HEK293 (cell line): Measurements from ENCODE around the gene TPP2.

Experiments
- CTCF ChIA-PET: fragments of 350-600 bp; formaldehyde crosslinking; extraction: SDS; loops from one replicate; lab custom pipeline; 2021; ENCODE audit warnings: antibody characterized with exemption; lab: Yijun Ruan, JAX
- POLR2A ChIA-PET: fragments of 300-600 bp; formaldehyde crosslinking; extraction: SDS; loops from one replicate; lab custom pipeline; 2020; ENCODE audit warnings: antibody characterized with exemption, inconsistent platforms; lab: Yijun Ruan, JAX
- H3K27ac ChIP-seq: fragments of 200-500 bp; sonication (Bioruptor generic); 2 replicates; pipeline ENCODE4 v1.5.1; 2014; ENCODE audit warnings: low read depth, low read length, control low read depth, inconsistent platforms; ENCODE audit errors: extremely low read depth
- H3K36me3 ChIP-seq, 2 experiments: fragments of 200-500 bp in 1 of 2; sonication (Bioruptor generic) in 1 of 2; 1 replicate in 1 of 2; 2 replicates in 1 of 2; pipeline ENCODE4 v1.5.1; 2014 to 2017; ENCODE audit warnings: inconsistent platforms in 2 of 2, low read length in 2 of 2; ENCODE audit not compliant: control insufficient read depth in 2 of 2, insufficient read depth in 1 of 2
- H3K4me1 ChIP-seq: fragments of 200-500 bp; sonication (Bioruptor generic); 2 replicates; pipeline ENCODE4 v1.5.1; 2014; ENCODE audit warnings: mild to moderate bottlenecking, low read length, inconsistent platforms; ENCODE audit not compliant: control insufficient read depth, insufficient read depth
- H3K4me3 ChIP-seq: 2 replicates; pipeline ENCODE4 v1.5.1; 2011; ENCODE audit warnings: low read depth, mild to moderate bottlenecking, control low read depth, low read length, moderate library complexity
- H3K9me3 ChIP-seq: fragments of 200-500 bp; sonication (Bioruptor generic); 2 replicates; pipeline ENCODE4 v1.5.1; 2014; ENCODE audit warnings: low read depth, low read length, inconsistent platforms; ENCODE audit not compliant: control insufficient read depth, insufficient read depth
- AEBP2 ChIP-seq: fragments of 450-650 bp; formaldehyde crosslinking; IDR thresholded peaks from 2 replicates; pipeline ENCODE4 v1.5.1; 2016; ENCODE audit warnings: missing biosample characterization, missing genetic modification characterization, borderline replicate concordance
- KLF8 ChIP-seq: fragments of 450-650 bp; formaldehyde crosslinking; IDR thresholded peaks from 2 replicates; pipeline ENCODE4 v1.5.1; 2016; ENCODE audit warnings: missing biosample characterization, missing genetic modification characterization
- REST ChIP-seq: fragments of 450-650 bp; formaldehyde crosslinking; IDR thresholded peaks from 2 replicates; pipeline ENCODE4 v1.5.1; 2016; ENCODE audit warnings: missing biosample characterization, missing genetic modification characterization
- WT1 ChIP-seq: fragments of 450-650 bp; formaldehyde crosslinking; IDR thresholded peaks from 2 replicates; pipeline ENCODE4 v1.5.1; 2016; ENCODE audit warnings: missing biosample characterization, missing genetic modification characterization
- ZBTB1 ChIP-seq: fragments of 450-650 bp; formaldehyde crosslinking; IDR thresholded peaks from 2 replicates; pipeline ENCODE4 v1.5.1; 2016; ENCODE audit warnings: missing biosample characterization, missing genetic modification characterization
- ZFP69B ChIP-seq: fragments of 450-650 bp; formaldehyde crosslinking; IDR thresholded peaks from 2 replicates; pipeline ENCODE4 v1.5.1; 2016; ENCODE audit warnings: missing biosample characterization, missing genetic modification characterization
- ZNF146 ChIP-seq: fragments of 450-650 bp; formaldehyde crosslinking; IDR thresholded peaks from 2 replicates; pipeline ENCODE4 v1.5.1; 2016; ENCODE audit warnings: missing biosample characterization, missing genetic modification characterization
- ZNF155 ChIP-seq: fragments of 450-650 bp; formaldehyde crosslinking; IDR thresholded peaks from 2 replicates; pipeline ENCODE4 v1.5.1; 2016; ENCODE audit warnings: missing biosample characterization, missing genetic modification characterization
- ZNF175 ChIP-seq: fragments of 450-650 bp; formaldehyde crosslinking; IDR thresholded peaks from 2 replicates; pipeline ENCODE4 v1.5.1; 2016; ENCODE audit warnings: missing biosample characterization, missing genetic modification characterization
- ZNF19 ChIP-seq: fragments of 450-650 bp; formaldehyde crosslinking; IDR thresholded peaks from 2 replicates; pipeline ENCODE4; 2016; ENCODE audit warnings: missing biosample characterization, missing genetic modification characterization, low read depth
- ZNF2 ChIP-seq: fragments of 450-650 bp; formaldehyde crosslinking; IDR thresholded peaks from 2 replicates; pipeline ENCODE4 v1.5.1; 2016; ENCODE audit warnings: missing biosample characterization, missing genetic modification characterization
- ZNF274 ChIP-seq, 2 experiments: fragments of 200-500 bp in 1 of 2; fragments of 450-650 bp in 1 of 2; sonication (Bioruptor generic) in 1 of 2; formaldehyde crosslinking in 1 of 2; IDR thresholded peaks; 2 replicates each; pipeline versions ENCODE4 v1.5.1 to v1.6.1; 2014 to 2016; ENCODE audit warnings: borderline replicate concordance in 1 of 2, inconsistent platforms in 1 of 2, low read length in 1 of 2, missing biosample characterization in 1 of 2, missing genetic modification characterization in 1 of 2
- ZNF302 ChIP-seq: fragments of 450-650 bp; formaldehyde crosslinking; IDR thresholded peaks from 2 replicates; pipeline ENCODE4 v1.5.1; 2016; ENCODE audit warnings: missing biosample characterization, missing genetic modification characterization, low read depth
- ZNF324 ChIP-seq: fragments of 450-650 bp; formaldehyde crosslinking; IDR thresholded peaks from 2 replicates; pipeline ENCODE4 v1.5.1; 2016; ENCODE audit warnings: missing biosample characterization, missing genetic modification characterization
- ZNF350 ChIP-seq: fragments of 450-650 bp; formaldehyde crosslinking; IDR thresholded peaks from 2 replicates; pipeline ENCODE4 v1.5.0; 2017; ENCODE audit warnings: missing biosample characterization, mild to moderate bottlenecking, missing genetic modification characterization
- ZNF366 ChIP-seq: fragments of 450-650 bp; formaldehyde crosslinking; conservative IDR thresholded peaks from 2 replicates; pipeline ENCODE4 v1.5.1; 2016; ENCODE audit warnings: missing biosample characterization, missing genetic modification characterization
- ZNF37A ChIP-seq: fragments of 450-650 bp; IDR thresholded peaks from 2 replicates; pipeline ENCODE4 v1.5.1; 2018; ENCODE audit warnings: missing biosample characterization, missing genetic modification characterization
- ZNF473 ChIP-seq: fragments of 450-650 bp; formaldehyde crosslinking; IDR thresholded peaks from 2 replicates; pipeline ENCODE4 v1.5.1; 2017; ENCODE audit warnings: missing biosample characterization, missing genetic modification characterization
- ZNF530 ChIP-seq: fragments of 450-650 bp; formaldehyde crosslinking; IDR thresholded peaks from 2 replicates; pipeline ENCODE4 v1.5.1; 2016; ENCODE audit warnings: low read depth, missing biosample characterization, missing genetic modification characterization
- ZNF555 ChIP-seq: fragments of 450-650 bp; formaldehyde crosslinking; conservative IDR thresholded peaks from 2 replicates; pipeline ENCODE4 v1.5.1; 2017; ENCODE audit warnings: missing biosample characterization, mild to moderate bottlenecking, missing genetic modification characterization, inconsistent platforms
- ZNF776 ChIP-seq: fragments of 450-650 bp; formaldehyde crosslinking; IDR thresholded peaks from 2 replicates; pipeline ENCODE4 v1.5.0; 2017; ENCODE audit warnings: missing biosample characterization, missing genetic modification characterization, borderline replicate concordance
- ZSCAN16 ChIP-seq: fragments of 450-650 bp; formaldehyde crosslinking; IDR thresholded peaks from 2 replicates; pipeline ENCODE4 v1.5.1; 2016; ENCODE audit warnings: missing biosample characterization, missing genetic modification characterization
- ZSCAN23 ChIP-seq: fragments of 450-650 bp; formaldehyde crosslinking; IDR thresholded peaks from 2 replicates; pipeline ENCODE4 v1.5.1; 2016; ENCODE audit warnings: missing biosample characterization, missing genetic modification characterization
- ZSCAN30 ChIP-seq: fragments of 450-650 bp; IDR thresholded peaks from 2 replicates; pipeline ENCODE4 v1.5.1; 2018; ENCODE audit warnings: missing biosample characterization, mild to moderate bottlenecking, missing genetic modification characterization, moderate library complexity
- ZXDB ChIP-seq: fragments of 450-650 bp; formaldehyde crosslinking; IDR thresholded peaks from 2 replicates; pipeline ENCODE4 v1.5.1; 2016; ENCODE audit warnings: missing biosample characterization, missing genetic modification characterization

TPP2 gene

GRCh38 chr13:102564564-102564963, 32.2 kb upstream of the TPP2 start (continued):
- TF ChIP-seq AEBP2 = no peak

- POLR2A ChIA-PET = no interaction called here
- no peak overlapping the region for H3K4me3 ChIP-seq
- TF ChIP-seq ZNF274 (IDR thresholded peaks at IDR 0.05; ENCODE audit: low read length) (no peak), ZNF274 (tag by site-specific recombination; IDR thresholded peaks at IDR 0.05; ENCODE audit: borderline replicate concordance) (no peak), ZSCAN16 (no peak), WT1 (tag by site-specific recombination) (no peak), ZSCAN23 (tag by site-specific recombination) (no peak), ZNF146 (tag by site-specific recombination) (no peak), ZNF530 (tag by site-specific recombination) (no peak), ZNF350 (tag by site-specific recombination) (no peak), ZNF2 (tag by site-specific recombination) (no peak), ZNF155 (no peak), ZNF555 (tag by site-specific recombination) (no peak), ZNF473 (tag by site-specific recombination) (no peak), ZBTB1 (tag by site-specific recombination) (no peak), ZNF302 (tag by site-specific recombination) (no peak), ZNF175 (tag by site-specific recombination) (no peak), ZXDB (no peak), ZNF776 (tag by site-specific recombination) (no peak), ZFP69B (tag by site-specific recombination) (no peak), ZNF37A (no peak), KLF8 (no peak)
- H3K36me3 ChIP-seq = no peaks in the 10 kb centered on the region
- no peak overlapping the region for H3K27ac ChIP-seq
- no peaks in the 10 kb centered on the region for H3K9me3 ChIP-seq
- no peaks in the 10 kb centered on the region for H3K4me1 ChIP-seq
- CTCF ChIA-PET = interaction anchor here (1.7 to 3.5 kb wide), 2 partner anchors 10 to 624 kb away, joined by 8 to 18 read pairs; no protein-coding TSS in a partner anchor
Observed at GRCh38 chr13:102566513-102566912, 30.3 kb upstream of the TPP2 start.

- Histone ChIP-seq H3K4me3 (no peak overlapping the region), H3K9me3 (no peaks in the 10 kb centered on the region), H3K4me1 (no peaks in the 10 kb centered on the region), H3K27ac (no peak overlapping the region), H3K36me3 (no peaks in the 10 kb centered on the region)
- CTCF ChIA-PET = interaction anchor here (3.5 kb wide), 1 partner anchor 12 kb away, joined by 18 read pairs; no protein-coding TSS in a partner anchor
- POLR2A ChIA-PET = interaction anchor here (1.8 kb wide), 1 partner anchor 278 kb away, joined by 4 read pairs; the partner anchor contains the start of gene ERCC5
- TF ChIP-seq ZNF366 (no peak), ZNF324 (tag by site-specific recombination) (no peak), REST (tag by site-specific recombination) (peak; percentile 93), ZSCAN30 (tag by site-specific recombination) (no peak), ZNF19 (tag by site-specific recombination) (no peak)
Observed at GRCh38 chr13:102567857-102568256, 28.9 kb upstream of the TPP2 start.
